Fibroblast of lung (primary cell): Measurements from ENCODE around the gene CAMK1D.

ENCODE experiments used
- EZH2 ChIP-seq: IDR thresholded peaks from 2 replicates; pipeline ENCODE4 v1.5.1; 2012; ENCODE audit warnings: low read length, control low read depth, mild to moderate bottlenecking; ENCODE audit errors: missing control alignments
- TF ChIP-seq, protein P1 (sequence below), 2 donors: IDR thresholded peaks in 1 of 2; conservative IDR thresholded peaks in 1 of 2; 1 replicate in 1 of 2; 2 replicates in 1 of 2; pipeline ENCODE4 v1.5.1; 2011 to 2012; ENCODE audit warnings: low read length in 2 of 2, control low read depth in 1 of 2, inconsistent platforms in 1 of 2, low read depth in 1 of 2, mild to moderate bottlenecking in 1 of 2

DNA sequence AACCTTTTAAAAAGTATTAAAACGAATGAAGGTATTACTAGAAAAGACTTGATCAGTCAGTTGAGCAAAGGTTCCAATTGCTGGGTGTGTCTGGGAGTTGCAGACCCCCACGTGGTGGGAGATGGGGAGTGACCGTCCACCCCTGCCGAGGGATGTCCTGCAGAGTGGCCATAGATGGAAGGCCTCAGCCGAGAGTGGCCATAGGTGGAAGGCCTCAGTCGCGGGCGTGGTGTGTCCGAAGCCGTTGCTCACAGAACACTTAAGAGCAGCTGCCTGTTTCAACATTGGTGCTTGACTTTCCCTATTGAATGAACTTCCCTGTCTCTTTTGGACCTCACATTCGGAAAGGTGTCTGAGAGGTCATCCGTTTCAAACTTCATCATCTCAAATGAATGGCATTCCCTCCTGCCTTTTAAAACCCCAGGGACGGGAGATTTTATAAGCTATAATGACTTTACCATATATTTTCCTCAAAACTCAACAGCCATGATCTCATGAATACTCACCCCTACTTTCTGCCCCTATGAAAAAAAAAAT, 69.4 kb downstream of the CAMK1D start:
- TF ChIP-seq, protein P1, sequence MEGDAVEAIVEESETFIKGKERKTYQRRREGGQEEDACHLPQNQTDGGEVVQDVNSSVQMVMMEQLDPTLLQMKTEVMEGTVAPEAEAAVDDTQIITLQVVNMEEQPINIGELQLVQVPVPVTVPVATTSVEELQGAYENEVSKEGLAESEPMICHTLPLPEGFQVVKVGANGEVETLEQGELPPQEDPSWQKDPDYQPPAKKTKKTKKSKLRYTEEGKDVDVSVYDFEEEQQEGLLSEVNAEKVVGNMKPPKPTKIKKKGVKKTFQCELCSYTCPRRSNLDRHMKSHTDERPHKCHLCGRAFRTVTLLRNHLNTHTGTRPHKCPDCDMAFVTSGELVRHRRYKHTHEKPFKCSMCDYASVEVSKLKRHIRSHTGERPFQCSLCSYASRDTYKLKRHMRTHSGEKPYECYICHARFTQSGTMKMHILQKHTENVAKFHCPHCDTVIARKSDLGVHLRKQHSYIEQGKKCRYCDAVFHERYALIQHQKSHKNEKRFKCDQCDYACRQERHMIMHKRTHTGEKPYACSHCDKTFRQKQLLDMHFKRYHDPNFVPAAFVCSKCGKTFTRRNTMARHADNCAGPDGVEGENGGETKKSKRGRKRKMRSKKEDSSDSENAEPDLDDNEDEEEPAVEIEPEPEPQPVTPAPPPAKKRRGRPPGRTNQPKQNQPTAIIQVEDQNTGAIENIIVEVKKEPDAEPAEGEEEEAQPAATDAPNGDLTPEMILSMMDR (conservative IDR thresholded peaks at IDR 0.05 in 1 of 2, IDR thresholded peaks at IDR 0.05 in 1 of 2; ENCODE audit: low read depth in 1 of 2, low read length in 2 of 2): no peak
- TF ChIP-seq EZH2: no peak
